ENCODE data around the gene ABHD2. TPM values are rescaled to one million over a fixed set of nuclear protein-coding genes. Genes with fewer than 3 reads are reported as not detected.
"Not testable (repeated sequence)": the region's sequence is repeated elsewhere in the genome, so short reads cannot be mapped to it uniquely, and the experiment has no call there.

Gene ABHD2
- total RNA-seq, 1 donor from 2014 or later = 53.1 TPM

- Mint-ChIP-seq H3K36me3 (ENCODE audit: insufficient read depth) (no peaks in the 10 kb centered on the region), H3K27me3 (no peaks in the 10 kb centered on the region), H3K9me3 (ENCODE audit: low read depth) (no peaks in the 10 kb centered on the region), H3K4me3 (ENCODE audit: low read depth) (no peak overlapping the region), H3K27ac (no peak overlapping the region), H3K4me1 (ENCODE audit: low read depth) (no peaks in the 10 kb centered on the region)
- DNase-seq (ENCODE audit: low spot score, unreplicated experiment) = no peak
- no peak for TF ChIP-seq CTCF (IDR thresholded peaks at IDR 0.05; ENCODE audit: unreplicated experiment)
Observed at GRCh38 chr15:89043031-89044002, 44.9 kb upstream of the ABHD2 start.

- H3K9me3 Mint-ChIP-seq (ENCODE audit: low read depth); H3K4me3 Mint-ChIP-seq (ENCODE audit: low read depth); H3K27me3 Mint-ChIP-seq; DNase-seq (ENCODE audit: low spot score, unreplicated experiment); H3K4me1 Mint-ChIP-seq (ENCODE audit: low read depth); H3K27ac Mint-ChIP-seq; H3K36me3 Mint-ChIP-seq (ENCODE audit: insufficient read depth): not testable (repeated sequence)
Observed at GRCh38 chr15:89049016-89049666, 39.1 kb upstream of the ABHD2 start.

GRCh38 chr15:89051875-89052274 is 36.4 kb upstream of the ABHD2 start:
- TF ChIP-seq CTCF (IDR thresholded peaks at IDR 0.05; ENCODE audit: unreplicated experiment) = no peak
- no peaks in the 10 kb centered on the region for H3K27me3 Mint-ChIP-seq
- H3K4me3 Mint-ChIP-seq (ENCODE audit: low read depth) = no peak overlapping the region
- DNase-seq (ENCODE audit: low spot score, unreplicated experiment) = no peak
- peaks cover 5% of the 10 kb centered on the region for H3K9me3 Mint-ChIP-seq (ENCODE audit: low read depth)
- peaks cover 1% of the 10 kb centered on the region for H3K4me1 Mint-ChIP-seq (ENCODE audit: low read depth)
- no peak overlapping the region for H3K27ac Mint-ChIP-seq
- no peaks in the 10 kb centered on the region for H3K36me3 Mint-ChIP-seq (ENCODE audit: insufficient read depth)

- no peaks in the 10 kb centered on the region for H3K36me3 Mint-ChIP-seq (ENCODE audit: insufficient read depth)
- peaks cover 5% of the 10 kb centered on the region for H3K9me3 Mint-ChIP-seq (ENCODE audit: low read depth)
- no peak for DNase-seq (ENCODE audit: low spot score, unreplicated experiment)
- H3K27ac Mint-ChIP-seq = no peak overlapping the region
- no peaks in the 10 kb centered on the region for H3K27me3 Mint-ChIP-seq
- H3K4me1 Mint-ChIP-seq (ENCODE audit: low read depth) = peaks cover 1% of the 10 kb centered on the region
- H3K4me3 Mint-ChIP-seq (ENCODE audit: low read depth) = no peak overlapping the region
- TF ChIP-seq CTCF (IDR thresholded peaks at IDR 0.05; ENCODE audit: unreplicated experiment) = no peak
Observed at GRCh38 chr15:89052474-89052873, 35.8 kb upstream of the ABHD2 start.

- no peaks in the 10 kb centered on the region for H3K27me3 Mint-ChIP-seq
- no peak for DNase-seq (ENCODE audit: low spot score, unreplicated experiment)
- H3K4me3 Mint-ChIP-seq (ENCODE audit: low read depth) = no peak overlapping the region
- TF ChIP-seq CTCF (IDR thresholded peaks at IDR 0.05; ENCODE audit: unreplicated experiment) = no peak
- H3K9me3 Mint-ChIP-seq (ENCODE audit: low read depth) = peaks cover 2% of the 10 kb centered on the region
- H3K36me3 Mint-ChIP-seq (ENCODE audit: insufficient read depth) = no peaks in the 10 kb centered on the region
- no peaks in the 10 kb centered on the region for H3K4me1 Mint-ChIP-seq (ENCODE audit: low read depth)
- H3K27ac Mint-ChIP-seq = no peak overlapping the region
Observed at GRCh38 chr15:89054873-89055272, 33.4 kb upstream of the ABHD2 start.

Measured in progenitor cell of endocrine pancreas (in vitro differentiated cells).